Tibial artery (tissue), 4 donors: ENCODE data around the gene DPP6.

ENCODE experiments used
- DNase-seq, 2 donors: peaks; one replicate each; pipeline ENCODE4 v3.0.0-alpha.2; 2019
- H3K27ac ChIP-seq, 2 donors: fragments of 200-600 bp; sonication (generic) in 1 of 2; 1 replicate in 1 of 2; 2 replicates in 1 of 2; pipeline ENCODE4 v1.5.1; 2018 to 2019; ENCODE audit warnings: mild to moderate bottlenecking in 1 of 2
- H3K27me3 ChIP-seq, 2 donors: fragments of 200-600 bp; sonication (generic) in 1 of 2; one replicate each; pipeline versions ENCODE4 v1.5.1 to v1.6.0; 2016 to 2019
- H3K36me3 ChIP-seq, 3 donors: fragments of 200-600 bp; sonication (generic) in 2 of 3; one replicate each; pipeline ENCODE4 v1.5.1; 2016 to 2019; ENCODE audit warnings: mild to moderate bottlenecking in 2 of 3
- H3K4me1 ChIP-seq, 4 donors: fragments of 200-600 bp; sonication (generic) in 2 of 4; 1 replicate in 3 of 4; 2 replicates in 1 of 4; pipeline ENCODE4 v1.5.1; 2016 to 2019
- H3K4me3 ChIP-seq, 2 donors: fragments of 200-600 bp; sonication (generic) in 1 of 2; 1 replicate in 1 of 2; 2 replicates in 1 of 2; pipeline ENCODE4 v1.5.1; 2018 to 2019; ENCODE audit warnings: mild to moderate bottlenecking in 2 of 2
- H3K9me3 ChIP-seq, 3 donors: fragments of 200-600 bp; sonication (generic) in 1 of 3; one replicate each; pipeline ENCODE4 v1.5.1; 2016 to 2019
- CTCF ChIP-seq, 2 experiments: fragments of 200-600 bp in 1 of 2; fragments of 450-650 bp in 1 of 2; IDR thresholded peaks; one replicate each; pipeline ENCODE4 v1.5.1; 2017 to 2019; ENCODE audit warnings: antibody characterized with exemption in 2 of 2, mild to moderate bottlenecking in 1 of 2, moderate library complexity in 1 of 2
- intact Hi-C: fragments of 100-400 bp; cut with DNase I; formaldehyde crosslinking; loops from one replicate; pipeline ENCODE4 v1.15.0; 2023; ENCODE audit warnings: low total_unique reads

Gene DPP6

GRCh38 chr7:154832557-154833138, 780.5 kb downstream of the DPP6 start:
- intact Hi-C loops, result no loop called here
- H3K36me3 ChIP-seq, result no peaks in the 10 kb centered on the region
- H3K4me3 ChIP-seq, result no peak overlapping the region
- no peaks in the 10 kb centered on the region for H3K4me1 ChIP-seq
- no peak for TF ChIP-seq CTCF (IDR thresholded peaks at IDR 0.05)
- no peaks in the 10 kb centered on the region for H3K27me3 ChIP-seq
- DNase-seq, result no peak
- H3K27ac ChIP-seq, result no peak overlapping the region
- H3K9me3 ChIP-seq, result no peaks in the 10 kb centered on the region

GRCh38 chr7:154836021-154836448, 783.8 kb downstream of the DPP6 start:
- TF ChIP-seq CTCF (IDR thresholded peaks at IDR 0.05), result no peak
- Histone ChIP-seq H3K4me3 (no peak overlapping the region), H3K27ac (no peak overlapping the region), H3K9me3 (no peaks in the 10 kb centered on the region), H3K27me3 (no peaks in the 10 kb centered on the region), H3K36me3 (no peaks in the 10 kb centered on the region), H3K4me1 (no peaks in the 10 kb centered on the region)
- DNase-seq, result no peak
- intact Hi-C loops, result no loop called here

DNA sequence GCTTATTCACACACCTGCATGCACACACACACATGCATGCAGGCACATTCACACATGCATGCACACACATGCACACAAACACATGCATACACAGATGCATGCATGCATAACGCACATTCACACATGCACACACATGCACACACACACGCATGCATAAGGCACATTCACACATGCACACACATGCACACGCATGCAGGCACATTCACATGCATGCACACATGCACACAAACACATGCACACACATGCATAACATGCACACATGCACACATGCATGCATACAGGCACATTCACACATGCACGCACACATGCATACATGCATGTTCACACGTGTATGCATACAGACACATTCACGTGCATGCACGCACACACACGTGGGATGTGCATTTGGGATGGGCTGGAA, 784.9 kb downstream of the DPP6 start:
- TF ChIP-seq CTCF (IDR thresholded peaks at IDR 0.05), result no peak
- intact Hi-C loops, result no loop called here
- H3K36me3 ChIP-seq, result no peaks in the 10 kb centered on the region

DNA sequence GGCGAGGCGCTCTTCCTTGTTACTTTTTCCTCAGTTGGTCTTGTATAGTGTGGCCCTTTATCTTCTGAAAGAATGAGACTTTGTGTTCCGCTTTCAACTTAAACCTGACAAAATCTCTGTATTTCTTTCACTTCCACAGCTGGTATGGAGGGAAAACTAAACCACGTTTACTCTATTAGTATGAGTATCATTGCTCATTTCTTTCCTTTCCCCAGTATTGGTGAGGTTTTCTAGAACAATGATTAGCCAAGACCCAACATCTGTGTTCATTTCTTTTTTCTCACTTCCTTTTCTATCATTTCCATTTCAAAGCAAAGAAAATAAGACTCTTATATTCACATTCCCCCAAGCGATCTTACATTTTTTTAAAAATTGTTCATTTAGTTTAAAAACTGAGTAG, 785.4 kb downstream of the DPP6 start:
- H3K9me3 ChIP-seq, result no peaks in the 10 kb centered on the region
- intact Hi-C loops, result no loop called here
- H3K4me3 ChIP-seq, result no peak overlapping the region
- no peaks in the 10 kb centered on the region for H3K27me3 ChIP-seq
- DNase-seq, result no peak
- H3K36me3 ChIP-seq, result no peaks in the 10 kb centered on the region
- no peak overlapping the region for H3K27ac ChIP-seq
- no peaks in the 10 kb centered on the region for H3K4me1 ChIP-seq
- no peak for TF ChIP-seq CTCF (IDR thresholded peaks at IDR 0.05)

More for the DNA sequence above, 784.9 kb downstream of the DPP6 start:
- no peaks in the 10 kb centered on the region for H3K27me3 ChIP-seq
- no peak overlapping the region for H3K27ac ChIP-seq
- no peak overlapping the region for H3K4me3 ChIP-seq
- H3K4me1 ChIP-seq, result no peaks in the 10 kb centered on the region
- no peak for DNase-seq
- H3K9me3 ChIP-seq, result no peaks in the 10 kb centered on the region

- Histone ChIP-seq H3K4me3 (no peak overlapping the region), H3K27me3 (no peaks in the 10 kb centered on the region), H3K36me3 (no peaks in the 10 kb centered on the region), H3K27ac (no peak overlapping the region), H3K4me1 (no peaks in the 10 kb centered on the region), H3K9me3 (no peaks in the 10 kb centered on the region)
- TF ChIP-seq CTCF (IDR thresholded peaks at IDR 0.05), result no peak
- intact Hi-C loops, result no loop called here
- no peak for DNase-seq
These were observed 787.9 kb downstream of the DPP6 start for GRCh38 chr7:154840086-154840485.
